ENCODE measurements around the gene CXXC5. TPM values are rescaled to one million over a fixed set of nuclear protein-coding genes. Genes with fewer than 3 reads are reported as not detected.

CXXC5 gene
- total and polyA plus RNA-seq, 2 of the 4 experiments (the other 2 are of a cell fraction) = 24.9 to 35.7 TPM

DNA sequence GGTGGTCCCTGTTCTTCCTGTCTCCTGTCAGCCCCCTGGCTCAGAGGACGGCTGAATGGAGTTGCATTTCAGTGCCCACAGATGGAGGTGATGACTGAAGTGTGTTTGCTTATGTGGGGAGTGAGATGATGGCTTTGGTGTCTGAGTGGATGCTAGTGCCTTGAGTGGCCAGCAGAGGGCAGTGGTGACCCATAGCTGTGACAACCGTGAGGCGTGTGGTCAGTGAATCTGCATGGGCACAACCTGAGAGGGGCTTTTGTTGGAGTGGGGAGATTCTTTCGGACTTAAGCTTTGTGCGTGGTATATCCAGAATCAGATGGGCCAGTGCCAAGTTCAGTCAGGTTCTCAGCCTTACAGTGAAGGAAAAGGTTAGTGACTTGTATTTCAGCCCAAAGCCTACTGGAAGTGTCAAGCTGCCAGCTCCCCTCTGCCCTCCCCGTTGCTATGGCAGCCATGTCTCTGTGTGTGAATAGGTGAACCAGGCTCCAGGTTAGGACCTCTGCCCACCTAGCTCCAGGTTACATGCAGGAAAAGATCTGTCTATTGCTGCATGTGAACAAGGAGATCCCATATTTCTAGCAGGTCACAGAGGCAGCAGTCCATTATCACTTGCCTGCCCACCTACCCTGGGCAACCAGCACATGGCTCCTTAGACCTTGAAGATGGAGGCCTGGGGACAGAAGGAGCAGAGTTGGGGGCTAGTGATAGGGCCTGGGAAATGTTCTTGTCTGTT, 14.7 kb upstream of the CXXC5 start:
- H2AK5ac ChIP-seq (ENCODE audit: low read depth, low read length) = peak overlapping the region; percentile 48; the same call in 1 of the 2 replicates
- no peak overlapping the region for H2BK20ac ChIP-seq (ENCODE audit: low read depth, low read length)
- no peak overlapping the region for H4K91ac ChIP-seq (ENCODE audit: insufficient read depth, low read depth, low read length)
- no peak overlapping the region for H4K8ac ChIP-seq (ENCODE audit: low read depth in 2 of 2, low read length in 2 of 2)
- H3K4ac ChIP-seq (ENCODE audit: low read depth, low read length) = no peak overlapping the region
- no peak overlapping the region for H4K5ac ChIP-seq (ENCODE audit: low read depth, low read length)
- H3K14ac ChIP-seq (replicated peaks; ENCODE audit: low read depth, low read length) = no peak overlapping the region
- ChIA-PET POLR2A (ENCODE audit: unreplicated experiment) (no interaction called here), CTCF (interaction anchor here (0.6 to 6.7 kb wide), 15 partner anchors 14 to 211 kb away, joined by 3 to 59 read pairs (median 3); partner anchors contain the start of gene CXXC5)
- no peak overlapping the region for H3K18ac ChIP-seq (ENCODE audit: low read depth, low read length)
- H3K4me3 ChIP-seq (ENCODE audit: insufficient read depth, low read depth, low read length) = no peak overlapping the region
- H3K4me2 ChIP-seq (ENCODE audit: low read depth, low read length) = no peak overlapping the region
- peak overlapping the region; percentile 6 for H2AFZ ChIP-seq (replicated peaks; ENCODE audit: low read length, poor library complexity)
- no peak overlapping the region for H2BK120ac ChIP-seq (ENCODE audit: low read depth, low read length)
- peaks cover 1% of the 10 kb centered on the region; the same call in 1 of the 2 replicates for H3K36me3 ChIP-seq (ENCODE audit: control insufficient read depth, insufficient read depth, low read length)
- WGBS, 2 experiments (ENCODE audit: extremely low coverage in 2 of 2, insufficient read length in 1 of 2) = 9% methylated on average over 3 of the region's 6 CpGs; no CpG with 5 or more reads in 1 of the 2 experiments
- peaks cover 4 to 43% of the 10 kb centered on the region in 2 experiments; a peak in 3 of 4 replicates for H3K79me1 ChIP-seq (ENCODE audit: low read depth in 1 of 2, low read length in 2 of 2)
- H3K9me1 ChIP-seq (ENCODE audit: insufficient read depth, low read length) = peaks cover 16% of the 10 kb centered on the region
- H2BK15ac ChIP-seq (ENCODE audit: low read depth, low read length) = no peak overlapping the region
- no peak overlapping the region for H3K23ac ChIP-seq (ENCODE audit: low read depth, low read length)
- H2BK5ac ChIP-seq (ENCODE audit: low read depth, low read length, poor library complexity, severe bottlenecking) = no peak overlapping the region
- intact Hi-C loops (cut with micrococcal nuclease) = loop anchor here (1.0 to 10.0 kb wide), 5 partner anchors 56 to 211 kb away; no protein-coding TSS in a partner anchor
- peaks cover 20% of the 10 kb centered on the region for H3K4me1 ChIP-seq (ENCODE audit: control insufficient read depth, insufficient read depth, low read length)
- ATAC-seq (ENCODE audit: low read depth) = peak; percentile 59
- no peak overlapping the region for H3K56ac ChIP-seq (ENCODE audit: extremely low read depth, insufficient read depth, low read length)
- peak overlapping the region; percentile 80 for H2AK9ac ChIP-seq (replicated peaks; ENCODE audit: low read depth, low read length, poor library complexity)
- H3K9me3 ChIP-seq (ENCODE audit: control insufficient read depth, insufficient read depth, low read length) = no peaks in the 10 kb centered on the region
- H3K9ac ChIP-seq (ENCODE audit: low read depth, low read length) = no peak overlapping the region
- dilution Hi-C loops (cut with HindIII; ENCODE audit: low sequenced_read_pairs, unreplicated experiment) = loop anchor here (25.0 kb wide), 1 partner anchor 129 kb away; no protein-coding TSS in a partner anchor
- no peaks in the 10 kb centered on the region for H3K27me3 ChIP-seq (ENCODE audit: control insufficient read depth, insufficient read depth, low read length)
- in situ Hi-C loops (cut with MboI; ENCODE audit: low sequenced_read_pairs) = loop anchor here (5.0 to 25.0 kb wide), 2 partner anchors 129 to 479 kb away; partner anchors contain the start of gene PURA
- DNase-seq = peak; percentile 73
- no peak overlapping the region for H3K27ac ChIP-seq (ENCODE audit: insufficient read depth, low read length)
- BruUV-seq (replicated peaks) = no TSS peak
- H4K20me1 ChIP-seq (ENCODE audit: insufficient read depth, low read length) = peaks cover 14% of the 10 kb centered on the region
- TF ChIP-seq RCOR1 (IDR thresholded peaks at IDR 0.05; ENCODE audit: insufficient replicate concordance, low read length) (no peak), RAD21 (IDR thresholded peaks at IDR 0.05; ENCODE audit: low read length) (peak; percentile 95), MAFK (IDR thresholded peaks at IDR 0.05; ENCODE audit: low read depth, low read length) (no peak), POLR2A (IDR thresholded peaks at IDR 0.05; ENCODE audit: low read depth, low read length) (0 out of 2 replicates have a peak, but pooled peaks have one; percentile 43), NFE2L2 (IDR thresholded peaks at IDR 0.05; ENCODE audit: low read depth, low read length) (no peak), MXI1 (IDR thresholded peaks at IDR 0.05; ENCODE audit: borderline replicate concordance, low read depth, low read length) (no peak), FOS (IDR thresholded peaks at IDR 0.05; ENCODE audit: low read depth, low read length) (no peak), CHD1 (IDR thresholded peaks at IDR 0.05; ENCODE audit: low read depth, low read length) (no peak), SMC3 (IDR thresholded peaks at IDR 0.05; ENCODE audit: low read depth, low read length) (peak; percentile 93), BHLHE40 (IDR thresholded peaks at IDR 0.05; ENCODE audit: low read depth, low read length) (no peak), MAZ (IDR thresholded peaks at IDR 0.05; ENCODE audit: borderline replicate concordance, low read depth, low read length) (peak; percentile 70; the same call in 1 of the 2 replicates), RFX5 (IDR thresholded peaks at IDR 0.05; ENCODE audit: low read depth, low read length) (no peak)
- TF ChIP-seq, protein P1, sequence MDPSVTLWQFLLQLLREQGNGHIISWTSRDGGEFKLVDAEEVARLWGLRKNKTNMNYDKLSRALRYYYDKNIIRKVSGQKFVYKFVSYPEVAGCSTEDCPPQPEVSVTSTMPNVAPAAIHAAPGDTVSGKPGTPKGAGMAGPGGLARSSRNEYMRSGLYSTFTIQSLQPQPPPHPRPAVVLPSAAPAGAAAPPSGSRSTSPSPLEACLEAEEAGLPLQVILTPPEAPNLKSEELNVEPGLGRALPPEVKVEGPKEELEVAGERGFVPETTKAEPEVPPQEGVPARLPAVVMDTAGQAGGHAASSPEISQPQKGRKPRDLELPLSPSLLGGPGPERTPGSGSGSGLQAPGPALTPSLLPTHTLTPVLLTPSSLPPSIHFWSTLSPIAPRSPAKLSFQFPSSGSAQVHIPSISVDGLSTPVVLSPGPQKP (IDR thresholded peaks at IDR 0.05; ENCODE audit: borderline replicate concordance, low read depth, low read length) = no peak
- TF ChIP-seq, protein P2, sequence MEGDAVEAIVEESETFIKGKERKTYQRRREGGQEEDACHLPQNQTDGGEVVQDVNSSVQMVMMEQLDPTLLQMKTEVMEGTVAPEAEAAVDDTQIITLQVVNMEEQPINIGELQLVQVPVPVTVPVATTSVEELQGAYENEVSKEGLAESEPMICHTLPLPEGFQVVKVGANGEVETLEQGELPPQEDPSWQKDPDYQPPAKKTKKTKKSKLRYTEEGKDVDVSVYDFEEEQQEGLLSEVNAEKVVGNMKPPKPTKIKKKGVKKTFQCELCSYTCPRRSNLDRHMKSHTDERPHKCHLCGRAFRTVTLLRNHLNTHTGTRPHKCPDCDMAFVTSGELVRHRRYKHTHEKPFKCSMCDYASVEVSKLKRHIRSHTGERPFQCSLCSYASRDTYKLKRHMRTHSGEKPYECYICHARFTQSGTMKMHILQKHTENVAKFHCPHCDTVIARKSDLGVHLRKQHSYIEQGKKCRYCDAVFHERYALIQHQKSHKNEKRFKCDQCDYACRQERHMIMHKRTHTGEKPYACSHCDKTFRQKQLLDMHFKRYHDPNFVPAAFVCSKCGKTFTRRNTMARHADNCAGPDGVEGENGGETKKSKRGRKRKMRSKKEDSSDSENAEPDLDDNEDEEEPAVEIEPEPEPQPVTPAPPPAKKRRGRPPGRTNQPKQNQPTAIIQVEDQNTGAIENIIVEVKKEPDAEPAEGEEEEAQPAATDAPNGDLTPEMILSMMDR (conservative IDR thresholded peaks at IDR 0.05; ENCODE audit: low read depth, low read length) = peak; percentile 99

Data from IMR-90 (cell line).